HK-2 (cell line): Measurements from ENCODE around the gene P2RX2.

ENCODE experiments used
- DNase-seq: peaks from one replicate; pipeline ENCODE4 v3.0.0-alpha.2; 2018; ENCODE audit not compliant: unreplicated experiment

The P2RX2 gene

DNA sequence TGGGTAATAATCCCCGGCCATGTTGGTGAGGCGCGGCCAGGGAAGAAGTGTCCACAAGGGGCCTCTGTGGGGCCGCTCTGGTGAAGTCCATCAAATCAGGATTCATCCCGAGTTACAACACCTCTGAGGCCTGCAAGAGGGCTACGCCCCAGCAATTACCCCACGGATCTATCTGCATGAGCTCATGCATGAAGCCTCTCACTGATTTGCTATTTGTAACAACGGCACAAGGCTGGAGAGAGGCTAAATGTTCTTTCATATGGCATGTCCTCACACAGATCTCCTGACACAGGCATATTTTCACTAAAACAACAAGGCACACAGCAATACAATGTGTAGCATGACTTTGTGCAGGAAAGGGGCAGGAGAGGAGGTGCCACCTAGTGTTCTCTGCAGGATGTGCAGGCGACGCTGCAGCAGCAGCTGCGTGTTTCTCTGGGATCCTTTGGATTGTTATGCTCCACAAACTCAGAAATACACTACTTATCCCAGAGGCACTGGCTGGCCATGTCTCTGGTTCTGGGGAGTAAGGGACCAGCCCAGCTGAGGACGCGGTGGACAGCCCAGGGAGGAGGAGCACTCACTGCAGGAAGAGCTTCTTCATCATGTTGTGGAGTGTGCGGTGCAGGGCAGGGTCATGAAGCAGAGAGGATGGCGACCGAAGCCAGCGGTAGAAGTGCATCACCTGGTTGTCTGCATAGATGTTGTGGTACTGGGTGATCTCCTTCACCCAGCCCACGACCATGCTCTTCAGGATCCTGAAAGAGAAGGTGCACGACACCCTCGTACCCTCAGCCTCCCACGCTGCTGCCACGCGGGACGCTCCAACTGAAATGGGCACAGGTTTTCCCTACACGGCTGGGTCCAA lies 20.2 kb downstream of the P2RX2 start:
- DNase-seq = no peak

DNA sequence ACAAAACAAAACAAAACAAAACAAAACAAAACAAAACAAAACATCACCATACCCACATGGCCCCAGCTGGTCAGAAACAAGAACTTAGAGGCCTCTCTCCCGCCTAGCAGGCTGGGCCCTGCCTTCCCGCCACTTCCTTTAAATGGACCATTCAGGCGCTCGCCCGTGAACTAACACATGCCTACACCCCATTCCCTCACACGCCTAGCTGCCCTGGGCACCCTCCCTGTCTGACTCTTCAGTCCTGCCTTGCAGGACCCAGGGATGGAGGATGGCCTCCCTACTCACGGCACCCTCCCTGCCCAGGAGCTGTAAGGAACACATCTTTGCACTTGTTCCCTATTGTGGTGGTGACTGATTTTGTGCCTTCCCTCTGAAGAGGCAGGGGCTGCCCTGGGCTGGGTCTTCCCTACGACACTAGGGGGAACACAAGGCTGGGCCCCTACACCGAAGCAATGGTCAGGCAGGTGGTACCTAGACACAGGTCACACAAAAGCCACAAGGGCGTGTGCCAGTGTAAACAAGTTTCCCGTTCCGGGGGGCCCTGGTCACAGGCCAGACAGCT lies 21.5 kb downstream of the P2RX2 start:
- DNase-seq = no peak

DNA sequence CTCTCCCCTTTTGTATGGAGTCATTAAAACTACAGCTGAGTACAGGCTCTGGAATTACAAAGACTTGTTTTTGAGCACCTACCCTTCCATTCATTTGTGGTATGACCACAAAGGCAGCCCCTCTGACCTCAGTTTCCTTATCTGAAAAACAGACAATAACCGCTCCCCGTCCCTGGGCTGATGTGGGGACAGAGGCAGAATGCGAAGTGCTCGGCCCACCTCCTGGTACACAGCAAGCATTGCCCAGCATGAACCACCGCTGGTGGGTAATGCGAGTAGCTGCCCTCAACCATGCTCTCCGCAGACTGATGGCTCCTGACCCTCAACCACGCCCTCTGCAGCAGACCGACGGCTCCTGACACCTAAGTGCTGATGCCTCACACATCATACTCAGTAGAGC lies 22.4 kb downstream of the P2RX2 start:
- no peak for DNase-seq

DNA sequence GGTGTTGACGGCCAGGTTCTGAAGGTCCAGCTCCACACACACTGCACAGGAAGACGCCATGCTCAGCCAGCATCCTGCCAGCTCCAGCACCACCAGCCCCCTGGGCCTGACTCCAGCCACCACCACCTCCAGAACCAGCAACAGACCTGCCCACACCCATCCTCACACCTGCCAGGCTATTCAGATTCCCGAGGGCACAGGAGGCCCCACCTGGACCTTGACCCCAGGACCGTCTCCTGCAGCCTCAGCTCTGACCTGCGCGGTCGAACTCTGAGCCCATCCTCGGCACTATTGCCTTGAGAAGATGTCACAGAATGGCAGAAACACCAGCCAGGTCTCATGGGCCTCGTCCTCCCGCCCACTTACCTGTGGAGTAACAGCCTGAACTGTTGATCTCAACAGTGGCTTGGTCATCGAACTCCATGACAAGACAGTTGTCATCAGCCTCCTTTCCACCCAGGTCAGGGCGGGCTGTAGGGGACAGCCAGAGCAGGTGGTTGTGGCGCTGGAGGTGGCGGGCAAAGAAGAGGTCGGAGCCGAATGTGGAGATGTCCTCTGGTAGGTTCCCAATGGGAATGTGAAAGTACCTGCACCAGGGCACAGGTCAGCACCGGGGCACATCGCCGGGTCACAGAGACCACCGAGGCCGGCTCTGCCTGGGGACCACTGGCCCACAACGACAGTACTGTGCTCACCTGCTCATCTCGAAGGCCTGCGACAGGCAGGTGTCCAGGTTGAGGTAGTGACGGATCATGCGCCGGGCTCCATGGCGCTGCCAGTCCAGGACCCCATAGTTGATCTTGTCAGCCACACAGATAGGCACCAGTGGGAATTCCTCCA lies 23.5 kb downstream of the P2RX2 start:
- no peak for DNase-seq

DNA sequence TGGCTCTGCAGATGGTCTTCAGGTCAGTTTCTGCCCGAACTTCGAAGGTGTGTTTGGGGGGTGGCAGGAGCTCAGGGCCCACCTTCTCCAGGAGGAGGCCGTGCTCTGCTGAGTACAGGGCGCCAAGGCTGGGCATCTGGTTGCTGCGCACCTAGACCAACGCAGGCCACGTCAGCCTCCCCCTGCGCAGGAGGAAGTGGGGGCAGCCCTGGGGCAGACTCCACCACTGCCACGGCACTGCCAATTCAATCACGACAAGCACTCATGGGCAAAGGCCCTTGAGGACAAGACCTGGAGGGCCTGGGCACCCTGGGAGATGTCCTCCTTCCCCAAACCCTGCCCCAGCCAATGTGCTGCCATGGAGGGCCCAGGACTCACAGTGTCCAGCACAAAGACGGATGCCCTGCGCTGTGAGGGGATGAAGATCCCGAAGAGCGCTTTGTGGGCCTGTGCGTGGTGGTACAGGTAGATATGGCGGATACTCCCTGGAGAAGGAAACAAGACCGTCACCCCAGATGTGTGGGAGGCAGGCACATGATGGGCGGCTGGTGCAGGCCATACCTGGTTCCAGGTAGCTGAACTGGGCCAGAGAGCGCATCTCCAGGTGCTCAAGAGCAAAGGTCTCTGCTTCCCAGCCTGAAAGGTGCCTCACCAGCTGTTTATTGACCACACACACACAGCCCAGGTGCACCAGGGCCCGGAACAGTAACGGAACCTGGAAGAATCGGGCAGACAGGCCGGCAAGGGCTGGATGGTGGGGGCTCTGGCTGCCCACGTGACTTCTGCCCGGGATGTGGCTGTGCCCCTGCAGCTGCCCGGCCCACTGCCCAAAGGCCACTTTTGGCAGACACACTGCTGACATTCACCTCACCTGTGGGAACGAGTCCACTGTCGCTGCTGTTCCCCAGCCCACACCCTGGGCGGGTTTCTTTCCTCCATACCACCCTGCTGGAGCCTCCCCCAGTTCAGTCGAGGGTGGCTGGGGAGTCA lies 24.6 kb downstream of the P2RX2 start:
- DNase-seq = no peak

DNA sequence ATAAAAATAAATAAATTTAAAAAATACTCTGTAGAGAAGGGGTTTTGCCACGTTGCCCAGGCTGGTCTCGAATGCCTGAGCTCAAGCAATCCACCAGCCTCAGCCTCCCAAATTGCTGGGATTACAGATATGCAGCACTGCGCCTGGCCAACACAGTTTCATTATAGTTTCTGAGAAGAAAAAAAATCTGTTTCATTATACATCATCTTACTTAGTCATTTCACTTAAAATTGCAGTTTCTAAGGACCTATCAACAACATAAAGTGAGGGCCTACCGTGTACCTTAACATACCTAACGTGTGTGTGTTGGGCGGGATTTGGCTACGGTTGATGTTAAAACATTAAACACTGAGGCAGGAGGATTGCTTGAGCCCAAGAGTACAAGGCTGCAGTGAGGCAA lies 28.3 kb downstream of the P2RX2 start:
- no peak for DNase-seq

DNA sequence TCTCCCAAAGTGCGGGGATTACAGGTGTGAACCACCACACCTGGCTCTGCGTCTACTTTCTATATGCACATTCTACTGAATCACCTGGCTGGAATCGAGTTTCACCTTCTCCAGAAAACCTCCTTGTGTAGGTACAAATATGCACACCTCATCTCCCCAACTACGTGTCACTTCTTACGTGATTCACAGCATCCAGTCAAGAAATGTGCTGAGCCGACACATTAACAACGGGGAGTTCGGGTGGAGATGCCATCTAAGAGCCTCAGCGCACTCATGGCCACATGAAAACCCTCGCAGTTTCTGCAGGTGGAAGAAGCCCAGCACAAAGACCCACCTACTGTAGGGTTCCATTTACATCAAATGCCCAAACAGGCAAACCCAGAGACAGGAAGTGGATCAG lies 29.3 kb downstream of the P2RX2 start:
- no peak for DNase-seq

DNA sequence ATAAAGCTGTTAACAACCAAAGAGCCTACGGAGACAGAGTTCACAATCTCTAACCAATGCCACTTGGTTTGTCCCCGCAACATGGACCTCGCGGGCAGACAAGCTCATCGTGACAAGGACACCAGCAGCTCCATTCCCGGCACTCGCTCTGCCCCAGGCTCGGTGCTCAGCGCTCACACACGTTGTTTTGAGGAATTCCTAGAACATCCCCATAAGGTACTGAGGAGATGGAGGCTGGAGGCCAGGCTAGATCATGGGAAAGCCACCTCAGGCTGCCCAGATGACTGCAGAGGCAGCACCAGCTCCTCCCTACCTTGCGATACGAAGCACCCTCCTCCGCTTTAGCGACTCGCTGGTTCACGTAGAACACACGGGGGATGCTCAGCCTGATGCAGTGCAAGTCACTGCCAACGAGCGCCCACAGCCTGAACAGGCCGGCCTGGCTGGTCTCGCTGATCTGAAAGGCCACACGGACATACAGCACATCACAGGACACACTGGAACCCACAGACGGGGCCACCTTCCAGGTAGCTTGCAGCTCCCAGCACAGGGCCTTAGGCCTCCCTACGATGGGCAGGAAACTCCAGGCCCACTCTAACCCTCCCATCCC lies 30.1 kb downstream of the P2RX2 start:
- DNase-seq = no peak

DNA sequence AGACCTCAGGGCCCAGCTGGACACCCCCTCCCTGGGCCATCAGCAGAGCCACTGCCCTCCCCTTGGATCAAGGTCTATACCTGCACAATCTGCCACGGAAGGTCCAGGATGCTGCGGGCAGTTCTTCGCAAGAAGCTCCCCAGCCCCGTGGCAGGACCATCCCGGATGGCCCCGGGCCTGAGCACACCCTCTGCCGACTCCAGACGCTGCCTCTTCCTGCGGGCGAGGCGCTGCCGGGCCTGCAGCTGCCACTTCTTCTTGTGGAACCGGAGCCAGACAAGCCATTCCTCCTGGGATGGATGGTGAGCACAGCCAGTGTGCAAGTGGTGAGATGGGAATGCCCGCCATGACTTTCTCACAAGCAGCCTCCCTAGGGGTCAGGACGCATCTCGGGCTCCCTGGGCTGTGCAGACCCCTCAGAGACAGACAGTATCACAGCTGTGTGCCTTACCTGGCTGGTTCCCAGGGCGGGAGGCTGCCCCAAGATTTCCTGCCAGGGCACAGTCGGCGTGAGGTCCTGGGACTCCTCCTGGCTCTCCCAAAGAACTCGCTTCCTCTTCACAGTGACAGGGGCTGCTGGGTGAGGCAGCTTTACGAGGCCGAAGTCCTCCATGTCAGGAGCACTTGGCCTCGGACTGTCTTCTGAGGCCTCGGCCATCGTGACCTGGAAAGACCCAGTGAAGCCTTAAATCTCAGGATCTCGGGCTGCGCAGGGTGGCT lies 30.8 kb downstream of the P2RX2 start:
- DNase-seq = no peak

DNA sequence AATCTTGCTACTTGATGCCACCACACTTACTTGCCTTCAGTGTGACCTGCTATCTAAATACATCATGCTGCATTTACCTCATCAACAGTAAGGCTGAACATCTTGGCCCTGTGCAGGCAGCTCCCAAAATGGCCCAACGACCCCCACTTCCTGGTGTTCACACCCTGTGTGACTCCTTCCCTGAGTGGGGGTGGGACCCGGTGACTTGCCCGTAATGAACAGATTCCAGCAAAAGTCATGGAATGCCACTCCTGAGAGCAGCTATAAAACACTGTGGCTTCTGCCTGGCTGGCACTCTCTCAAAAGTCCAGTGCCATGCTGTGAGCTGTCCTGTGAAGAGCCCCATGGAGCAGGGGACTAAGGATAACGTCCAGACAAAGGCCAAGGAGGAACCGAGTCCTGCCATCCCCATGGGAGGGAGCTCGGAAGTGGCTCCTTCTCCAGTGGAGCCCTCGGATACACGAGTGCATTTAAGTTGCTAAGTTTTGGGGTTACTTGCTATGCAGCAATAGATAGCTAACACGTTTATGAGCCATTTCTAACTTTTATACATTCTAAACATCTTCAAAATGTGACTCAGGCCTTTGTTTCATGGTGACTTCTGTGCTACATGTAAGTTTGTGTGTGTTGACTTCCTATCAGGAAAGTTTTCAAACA lies 33.0 kb downstream of the P2RX2 start:
- DNase-seq = no peak

DNA sequence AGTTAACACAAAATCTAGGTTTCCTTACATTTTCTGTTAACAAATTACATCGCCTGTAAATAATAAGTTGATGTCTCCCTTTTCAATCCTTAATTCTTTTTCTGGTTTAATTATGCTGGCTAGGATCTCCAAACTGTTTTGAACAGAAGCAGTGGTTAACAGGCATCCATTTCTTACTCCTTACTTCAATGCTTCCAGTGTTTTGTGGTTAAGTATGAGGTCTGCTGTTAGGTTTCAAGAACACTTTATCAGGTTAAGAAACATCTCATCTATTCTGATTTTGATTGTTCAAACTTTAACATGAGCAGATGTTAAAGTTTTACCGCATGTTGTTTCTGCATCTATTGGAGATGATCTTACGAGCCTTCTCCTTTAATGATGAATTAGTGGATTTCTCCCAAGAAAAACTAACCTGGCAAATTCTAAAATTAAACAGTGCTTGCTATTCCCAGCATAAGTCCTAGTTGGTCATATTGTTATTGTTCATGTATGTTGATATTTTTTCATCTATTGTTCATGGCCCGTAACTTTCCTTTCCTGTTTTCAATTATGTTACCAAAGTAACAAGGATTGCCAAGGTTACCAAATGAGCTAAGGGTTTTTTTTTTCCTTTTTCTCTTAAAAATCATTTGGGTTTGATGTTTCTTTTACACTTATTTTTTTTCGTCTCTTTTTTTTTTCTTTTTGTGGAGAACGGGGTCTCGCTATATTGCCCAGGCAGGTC lies 35.2 kb downstream of the P2RX2 start:
- no peak for DNase-seq

DNA sequence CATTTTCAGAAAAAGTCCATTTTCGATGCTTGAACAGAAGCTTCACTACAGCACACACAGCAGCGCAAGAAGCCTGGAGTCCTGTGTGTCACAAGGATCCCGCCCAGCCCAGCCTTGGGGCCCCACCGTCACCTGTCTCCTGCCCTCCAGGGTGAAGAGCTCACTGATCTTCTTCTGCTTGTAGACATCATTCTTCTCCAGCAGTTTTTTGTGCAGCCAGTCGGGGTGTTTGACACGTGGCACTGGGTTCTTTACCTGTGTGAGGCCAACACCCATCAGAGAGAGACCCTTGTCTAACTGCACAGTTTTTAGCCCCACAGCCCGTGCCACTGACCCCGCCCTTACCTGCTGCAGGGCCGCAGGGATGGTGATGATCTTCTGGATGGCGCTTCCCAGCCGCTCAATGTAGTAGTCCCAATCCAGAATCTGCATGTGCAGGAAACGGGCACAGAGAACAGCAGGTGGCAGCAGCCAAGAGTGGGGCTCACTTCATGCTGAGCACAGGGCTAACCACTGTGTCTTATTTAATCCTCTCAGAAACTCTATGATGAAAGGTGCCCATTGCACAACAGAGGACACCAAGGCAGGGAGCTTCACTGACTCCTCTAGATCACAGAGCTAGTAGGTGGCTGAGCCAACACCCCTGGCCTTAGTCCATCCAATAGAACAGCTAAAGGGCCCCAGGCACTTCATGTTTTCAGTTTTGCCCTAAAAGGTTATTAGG lies 38.6 kb downstream of the P2RX2 start:
- DNase-seq = no peak

DNA sequence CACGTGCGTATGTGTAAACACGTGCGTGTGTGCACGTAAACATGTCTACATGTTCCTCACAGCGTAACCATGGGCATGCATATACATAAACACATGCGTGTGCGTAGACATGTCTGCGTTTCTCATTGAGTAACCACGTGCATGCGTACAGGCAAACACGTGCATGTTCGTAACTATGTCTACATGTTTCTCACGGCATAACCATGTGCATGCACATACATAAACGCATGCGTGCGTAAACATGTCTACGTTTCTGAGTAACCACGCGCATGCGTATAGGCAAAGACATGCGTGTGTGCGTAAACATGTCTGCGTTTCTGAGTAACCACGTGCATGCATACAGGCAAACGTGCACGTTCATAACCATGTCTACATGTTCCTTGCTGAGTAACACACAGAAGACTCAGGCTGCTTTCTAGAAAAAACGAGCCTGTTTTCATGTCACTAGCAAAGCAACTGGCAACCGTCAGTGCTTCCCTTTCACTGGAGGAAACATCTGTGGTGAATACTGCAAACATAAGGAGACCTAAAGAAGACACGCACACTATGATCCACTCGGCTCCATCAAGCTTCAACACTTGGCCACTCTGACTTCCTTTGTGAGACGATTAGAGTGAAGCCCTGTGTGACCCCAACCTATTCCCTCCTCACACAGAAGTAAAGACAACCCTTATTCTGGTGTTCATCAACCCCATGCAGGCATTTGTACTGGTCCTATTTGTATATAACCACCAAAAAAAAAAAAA lies 39.7 kb downstream of the P2RX2 start:
- no peak for DNase-seq

DNA sequence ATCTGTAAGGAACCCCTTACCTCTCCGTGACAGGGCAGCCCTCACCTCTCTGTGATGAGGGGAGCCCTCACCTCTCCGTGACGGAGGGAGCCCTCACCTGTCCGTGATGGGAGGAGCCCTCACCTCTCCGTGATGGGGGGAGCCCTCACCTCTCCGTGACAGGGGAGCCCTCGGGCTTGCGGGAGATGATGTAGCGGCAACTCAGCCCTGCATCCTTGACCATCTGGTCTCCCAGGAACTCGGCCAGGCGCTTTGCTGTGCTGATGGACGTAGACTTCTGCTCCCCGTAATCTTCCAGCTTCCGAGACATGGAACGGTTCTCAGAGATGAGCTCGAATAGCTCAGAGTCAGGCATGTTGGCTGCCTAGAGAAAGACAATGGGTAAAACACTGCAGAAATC lies 40.6 kb downstream of the P2RX2 start:
- no peak for DNase-seq

DNA sequence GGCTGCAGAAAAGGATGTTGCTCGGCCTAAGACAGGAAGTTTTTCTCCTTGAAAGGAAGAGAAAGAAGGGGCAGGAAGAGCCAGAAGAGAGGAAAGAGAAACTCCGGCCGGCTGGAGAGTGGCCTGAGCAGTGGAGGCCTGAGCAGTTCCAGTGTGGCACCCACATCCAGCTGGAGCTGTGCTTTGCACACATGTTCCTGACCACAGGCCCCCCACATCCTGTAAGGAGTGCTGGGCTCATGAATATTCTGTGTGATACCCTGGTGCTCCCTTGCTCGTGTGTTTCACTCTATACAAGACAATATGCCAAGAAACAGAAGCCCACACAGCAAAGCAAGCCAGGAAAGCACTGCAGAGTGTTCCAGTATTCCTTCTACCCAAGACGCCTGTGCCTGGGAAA lies 41.5 kb downstream of the P2RX2 start:
- no peak for DNase-seq

DNA sequence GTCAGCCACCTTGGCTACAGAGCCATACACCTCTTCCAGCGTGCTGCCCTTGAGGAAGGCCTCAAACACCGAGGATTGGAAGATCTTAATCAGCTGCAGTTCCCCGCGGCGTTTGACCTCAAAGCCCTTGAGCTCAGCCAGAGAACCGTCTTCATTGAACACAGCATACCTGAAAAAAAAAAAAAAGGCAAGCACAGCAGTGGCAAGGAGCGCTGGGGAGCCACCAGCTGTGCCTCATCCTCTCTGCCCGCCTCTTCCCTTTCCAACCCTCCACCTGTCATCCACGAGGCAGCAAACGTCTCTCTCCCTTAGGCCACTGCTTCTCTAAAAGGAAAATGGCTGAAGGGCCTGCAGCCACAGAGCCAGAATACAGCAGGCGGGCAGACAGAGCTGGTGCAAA lies 42.4 kb downstream of the P2RX2 start:
- no peak for DNase-seq

DNA sequence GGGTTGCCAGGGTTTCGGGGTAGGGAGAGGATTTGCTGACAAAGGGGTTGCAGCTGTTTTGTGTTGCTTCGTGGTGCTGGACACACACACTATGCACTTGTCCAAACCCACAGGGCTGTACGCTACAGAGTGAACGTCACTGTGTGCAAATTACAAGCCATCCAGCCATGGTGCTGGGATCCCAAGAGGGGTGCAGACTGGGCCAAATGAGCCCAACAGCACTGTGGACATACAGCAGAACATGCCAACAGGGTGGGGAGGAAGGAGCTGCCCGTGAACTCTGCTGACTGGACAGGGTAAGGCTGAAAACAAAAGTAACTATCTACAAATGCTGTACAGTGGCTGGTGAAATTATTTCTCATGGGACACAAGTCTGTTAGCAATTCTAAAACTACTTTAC lies 43.4 kb downstream of the P2RX2 start:
- DNase-seq = no peak
